OCI-LY3 (cell line): ENCODE data around the gene SHLD2.
"Not testable (repeated sequence)": the region's sequence is repeated elsewhere in the genome, so short reads cannot be mapped to it uniquely, and the experiment has no call there.

ENCODE experiments used
- CTCF ChIP-seq: fragments of 200-600, 300-600 bp; sonication (generic); IDR thresholded peaks from 2 replicates; pipeline ENCODE4 v1.5.1; 2014; ENCODE audit warnings: antibody characterized with exemption, low read length, low read depth
- EZH2phosphoT487 ChIP-seq: fragments of 200-600 bp; shearing (Covaris generic); IDR thresholded peaks from 2 replicates; pipeline ENCODE4 v1.6.1; 2018; ENCODE audit warnings: antibody characterized with exemption, mixed run types, low read depth

GRCh38 chr10:87237244-87237643, 142.2 kb downstream of the SHLD2 start:
- TF ChIP-seq CTCF, EZH2phosphoT487: not testable (repeated sequence)
